HPDE6-E6E7 (cell line): ENCODE data around the gene IFNAR2.
"Not testable (repeated sequence)": the region's sequence is repeated elsewhere in the genome, so short reads cannot be mapped to it uniquely, and the experiment has no call there.

Experiments
- DNase-seq: peaks from one replicate; pipeline ENCODE4 v3.0.0; 2011; ENCODE audit warnings: missing footprints; ENCODE audit errors: extremely low spot score

Gene IFNAR2

DNA sequence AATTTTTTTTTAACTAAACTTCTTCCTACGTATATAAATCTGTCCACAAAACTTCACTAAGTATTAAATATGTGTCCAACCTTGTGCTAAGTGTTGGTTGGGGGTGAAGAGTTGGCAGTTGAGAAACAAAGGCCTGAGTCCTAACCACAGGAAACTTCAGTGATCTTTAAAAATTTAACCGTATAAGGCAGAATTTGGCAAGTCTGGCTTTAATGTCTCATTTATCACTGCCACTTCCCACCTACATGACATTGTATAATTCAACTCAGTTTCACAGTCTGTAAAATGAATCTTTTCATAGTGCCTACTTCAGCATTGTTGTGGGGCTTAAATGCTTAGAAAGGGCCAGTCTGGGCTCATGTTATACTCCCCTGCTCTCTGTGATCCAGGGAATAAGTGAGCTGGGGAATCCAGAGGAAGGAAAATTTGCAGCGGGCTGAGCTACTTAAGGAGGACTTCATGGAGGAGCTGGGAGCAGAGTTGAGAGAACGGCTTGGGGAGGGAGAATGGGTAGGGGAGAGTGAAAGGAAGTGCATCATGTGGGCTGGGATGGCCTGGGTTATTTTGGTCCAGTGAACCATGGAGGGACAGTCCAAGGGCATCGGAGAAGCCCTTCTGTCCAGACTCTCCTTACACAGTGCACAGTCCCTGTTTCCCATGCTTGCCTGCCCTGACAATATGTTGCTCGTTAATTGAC is 14.5 kb downstream of the IFNAR2 start:
- no peak for DNase-seq

DNA sequence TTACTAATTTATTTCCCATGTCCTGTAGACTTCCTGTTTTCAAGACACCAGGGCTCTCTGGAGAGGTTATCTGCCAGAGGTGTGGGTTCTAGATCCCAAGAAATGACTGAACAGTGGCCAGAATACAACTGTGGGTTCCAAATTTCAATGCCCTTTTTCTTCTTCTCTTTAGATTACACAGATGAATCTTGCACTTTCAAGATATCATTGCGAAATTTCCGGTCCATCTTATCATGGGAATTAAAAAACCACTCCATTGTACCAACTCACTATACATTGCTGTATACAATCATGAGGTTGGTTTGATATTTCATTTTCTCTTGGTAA is 15.0 kb downstream of the IFNAR2 start:
- DNase-seq = no peak

DNA sequence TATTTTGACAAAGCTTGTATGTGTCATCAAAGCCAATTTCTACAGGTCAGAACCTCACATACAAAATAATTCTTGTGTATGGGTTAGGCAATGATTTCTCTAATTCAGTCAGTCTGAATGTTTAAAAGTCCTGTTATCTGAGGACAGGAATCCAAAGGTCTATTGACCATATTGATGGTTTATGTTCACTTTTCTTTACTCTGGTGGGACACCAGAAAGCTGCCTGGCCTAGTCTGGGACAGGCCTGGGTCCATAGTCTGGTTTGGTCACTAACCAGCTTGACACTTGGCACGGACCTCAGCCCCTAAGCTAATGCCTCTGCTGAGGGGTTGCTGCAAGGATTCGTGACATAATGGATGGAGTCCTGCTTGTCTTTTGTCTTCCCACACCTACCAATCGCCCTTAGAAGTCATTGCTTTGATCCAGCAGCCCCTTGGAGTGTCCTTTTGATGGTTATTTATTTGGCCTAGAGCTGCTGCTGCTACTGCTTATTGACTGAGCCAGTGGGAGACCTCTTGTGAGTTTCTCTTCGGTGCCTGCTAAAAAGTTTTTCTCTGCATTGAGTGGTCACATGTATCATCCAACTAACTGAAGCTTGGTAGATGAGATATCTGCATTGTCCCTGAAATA is 15.7 kb downstream of the IFNAR2 start:
- DNase-seq = no peak

DNA sequence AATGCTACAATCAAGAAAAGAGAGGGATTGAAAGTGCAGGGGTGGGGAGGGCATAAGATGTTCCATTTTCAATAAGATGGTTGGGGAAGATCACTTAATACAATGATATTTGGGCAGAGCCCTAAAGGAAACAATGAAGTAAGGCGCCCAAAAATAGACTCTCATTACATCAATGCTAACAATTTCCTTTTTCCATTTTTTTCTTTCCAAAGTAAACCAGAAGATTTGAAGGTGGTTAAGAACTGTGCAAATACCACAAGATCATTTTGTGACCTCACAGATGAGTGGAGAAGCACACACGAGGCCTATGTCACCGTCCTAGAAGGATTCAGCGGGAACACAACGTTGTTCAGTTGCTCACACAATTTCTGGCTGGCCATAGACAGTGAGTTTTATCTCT is 16.8 kb downstream of the IFNAR2 start:
- no peak for DNase-seq

DNA sequence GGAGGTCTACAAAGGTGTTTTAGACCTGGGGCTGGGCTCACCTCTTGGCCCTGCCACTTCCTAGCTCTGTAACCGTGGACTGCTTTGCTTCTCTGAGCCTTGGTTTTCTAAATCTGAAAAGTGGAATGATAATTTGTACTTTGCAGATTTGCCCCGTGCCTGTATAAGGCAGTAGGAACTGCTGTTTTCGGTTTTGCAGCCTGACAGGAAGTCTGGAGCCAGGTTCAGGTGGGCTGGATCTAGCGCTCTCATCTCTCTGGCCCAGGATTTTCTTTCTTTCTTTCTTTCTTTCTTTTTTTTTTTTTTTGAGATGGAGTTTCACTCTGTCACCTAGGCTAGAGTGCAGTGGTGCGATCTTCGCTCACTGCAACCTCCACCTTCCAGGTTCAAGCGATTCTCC is 17.2 kb downstream of the IFNAR2 start:
- DNase-seq = no peak

DNA sequence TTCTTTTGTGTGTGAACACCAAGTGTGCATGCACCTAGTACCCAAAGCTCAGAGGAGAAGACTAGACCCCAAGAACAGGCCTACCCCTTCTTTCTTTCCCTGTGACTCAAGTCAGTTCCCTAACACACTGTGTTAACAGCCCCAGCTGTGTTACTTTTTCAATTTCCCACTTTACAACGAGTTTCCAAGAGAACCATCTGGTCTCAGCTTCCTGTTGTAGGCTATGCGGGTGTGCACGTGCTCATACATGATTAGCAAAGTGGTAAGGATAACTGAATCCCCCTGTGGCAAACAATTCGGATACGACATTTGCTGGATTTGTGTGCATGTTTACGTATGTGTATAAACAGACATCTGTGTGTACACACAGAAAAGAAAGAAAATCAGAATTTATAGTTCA is 17.9 kb downstream of the IFNAR2 start:
- DNase-seq = no peak

DNA sequence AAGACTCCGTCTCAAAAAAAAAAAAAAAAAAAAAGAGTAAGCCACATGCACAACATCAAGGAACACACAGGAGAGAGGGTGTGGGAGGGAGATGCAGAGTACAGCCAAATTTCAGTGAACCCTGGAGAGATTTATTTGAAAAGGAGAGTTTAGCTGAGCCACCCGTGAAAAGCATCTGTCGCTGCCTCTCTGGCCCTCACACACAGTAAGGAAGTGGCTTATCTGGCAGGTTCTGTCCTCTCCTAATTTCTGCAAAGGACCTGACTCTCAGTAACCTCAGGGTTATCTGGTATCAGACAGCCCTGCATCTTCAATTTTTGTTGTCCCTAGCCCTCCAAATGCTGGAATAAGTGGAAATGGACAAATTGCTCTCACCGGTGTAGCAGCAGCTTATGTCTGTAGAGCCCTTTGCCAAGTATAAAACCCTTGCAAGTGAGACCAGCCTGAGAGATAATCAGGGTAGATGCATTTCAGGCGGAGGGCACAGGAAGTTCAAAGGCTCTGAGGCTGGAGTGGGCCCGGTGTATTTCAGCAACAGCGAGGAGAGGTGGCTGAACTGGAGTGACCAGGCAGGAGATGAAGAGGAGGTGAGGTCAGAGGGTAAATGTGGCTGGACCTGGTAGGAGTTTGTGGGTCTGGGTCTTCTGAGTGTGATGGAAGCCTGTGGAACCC is 19.7 kb downstream of the IFNAR2 start:
- no peak for DNase-seq

DNA sequence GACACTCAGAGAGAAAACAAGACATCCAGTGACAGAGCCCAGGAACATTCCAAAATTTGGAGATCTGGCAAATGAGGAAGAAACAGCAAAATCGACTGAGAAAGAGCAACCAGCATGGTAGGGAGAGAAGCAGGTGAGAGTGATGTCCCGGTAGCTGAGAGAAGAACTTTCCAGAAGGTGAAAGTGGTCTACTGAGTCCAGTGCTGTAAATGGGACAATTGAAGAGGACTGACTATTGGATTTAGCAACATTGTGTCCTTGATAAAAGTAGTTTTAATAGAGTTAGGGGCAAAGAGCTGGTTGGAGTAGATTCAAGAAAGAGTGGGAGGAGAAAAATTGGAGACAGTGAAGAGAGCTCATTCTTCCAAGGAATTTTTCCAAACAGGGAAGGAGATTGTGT is 21.4 kb downstream of the IFNAR2 start:
- no peak for DNase-seq

DNA sequence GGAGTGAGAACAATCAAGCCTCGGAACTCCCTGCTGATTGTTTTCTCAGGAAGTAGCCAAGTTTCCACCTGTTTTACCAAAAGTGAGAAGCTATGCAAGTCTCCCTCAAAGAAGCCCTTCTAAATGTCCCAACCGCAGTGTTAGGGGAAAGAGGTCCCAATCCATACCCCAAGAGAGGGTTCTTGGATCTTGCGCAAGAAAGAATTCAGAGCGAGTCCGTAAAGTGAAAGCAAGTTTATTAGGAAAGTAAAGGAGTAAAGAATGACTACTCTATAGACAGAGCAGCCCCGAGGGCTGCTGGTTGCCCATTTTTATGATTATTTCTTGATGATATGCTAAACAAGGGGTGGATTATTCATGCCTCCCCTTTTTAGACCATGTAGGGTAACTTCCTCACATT is 23.6 kb downstream of the IFNAR2 start:
- DNase-seq = not testable (repeated sequence)

DNA sequence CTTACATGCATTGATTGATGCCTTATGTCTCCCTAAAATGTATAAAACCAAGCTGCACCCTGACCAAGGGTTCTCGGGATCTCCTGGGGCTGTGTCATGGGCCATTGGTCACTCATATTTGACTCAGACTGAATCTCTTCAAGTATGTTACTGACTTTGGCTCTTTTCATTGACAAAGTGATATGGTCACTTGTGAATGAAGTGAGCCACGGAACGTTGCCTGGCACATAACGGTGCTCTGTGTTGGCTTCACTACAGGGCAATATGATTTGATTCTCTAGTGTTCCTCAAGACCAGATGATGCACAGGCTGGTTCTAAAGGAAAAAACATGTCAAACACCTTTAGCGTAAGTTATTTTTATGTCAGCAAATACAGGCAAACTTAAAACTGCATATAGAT is 25.0 kb downstream of the IFNAR2 start:
- DNase-seq = no peak

DNA sequence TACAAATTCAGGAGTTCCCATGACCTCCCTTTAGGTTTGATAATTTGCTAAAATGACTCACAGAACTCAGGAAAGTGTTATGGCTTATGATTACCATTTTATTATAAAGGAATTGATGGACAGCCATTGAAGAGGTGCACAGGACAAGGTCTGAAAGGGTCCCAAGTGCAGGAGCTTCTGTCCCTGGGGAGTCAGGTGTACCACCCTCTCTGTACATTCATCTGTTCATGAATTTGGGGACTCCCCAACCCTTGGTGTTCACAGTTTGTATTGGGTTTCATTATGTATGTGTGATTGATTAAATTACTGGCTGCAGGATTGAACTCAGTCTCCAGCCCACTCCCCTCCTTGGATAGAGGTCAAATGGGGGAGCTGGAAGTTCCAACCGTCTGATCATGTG is 25.7 kb downstream of the IFNAR2 start:
- no peak for DNase-seq

DNA sequence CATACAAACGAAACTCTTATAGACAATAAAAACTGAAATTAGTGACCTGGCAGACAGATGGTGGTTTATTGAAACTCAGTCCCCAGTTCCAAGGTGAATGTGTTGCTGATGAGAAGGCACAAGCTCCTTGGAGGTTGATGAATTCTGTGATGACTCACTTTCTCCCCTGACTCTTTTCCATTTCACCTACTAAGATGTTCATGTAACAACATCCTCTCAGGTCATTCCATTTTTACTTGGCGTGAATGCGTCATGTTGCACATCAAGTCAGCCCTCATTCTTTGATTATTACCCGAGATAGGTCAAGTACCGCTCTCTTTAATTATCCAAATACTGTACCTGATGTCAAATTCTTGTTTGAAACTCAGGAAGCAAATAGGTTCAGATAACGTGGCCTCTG is 26.3 kb downstream of the IFNAR2 start:
- DNase-seq = no peak

DNA sequence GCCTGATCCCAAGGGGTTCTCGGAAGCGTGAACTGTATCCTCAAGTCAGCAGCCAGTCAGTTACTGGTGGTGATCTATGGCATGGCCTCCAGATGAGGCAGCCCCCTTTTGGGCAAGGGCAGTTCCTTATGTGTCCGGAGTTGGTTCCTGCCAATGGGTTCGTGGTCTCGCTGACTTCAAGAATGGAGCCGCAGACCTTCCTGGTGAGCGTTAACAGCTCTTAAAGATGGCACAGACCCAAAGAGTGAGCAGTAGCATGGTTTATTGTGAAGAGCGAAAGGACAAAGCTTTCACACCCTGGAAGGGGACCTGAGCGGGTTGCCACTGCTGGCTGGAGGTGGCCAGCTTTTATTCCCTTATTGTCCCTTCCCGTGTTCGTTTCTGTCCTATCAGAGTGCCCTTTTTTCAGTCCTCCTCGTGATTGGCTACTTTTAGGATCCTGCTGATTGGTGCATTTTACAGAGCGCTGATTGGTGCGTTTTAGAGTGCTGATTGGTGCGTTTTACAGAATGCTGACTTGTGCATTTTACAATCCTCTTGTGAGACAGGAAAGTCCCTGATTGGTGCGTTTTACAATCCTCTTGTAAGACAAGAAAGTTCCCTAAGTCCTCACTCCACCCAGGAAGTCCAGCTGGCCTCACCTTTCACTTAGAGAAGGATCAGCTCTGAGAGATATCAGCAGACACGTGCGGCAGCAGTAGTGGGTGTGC is 27.5 kb downstream of the IFNAR2 start:
- DNase-seq = no peak

DNA sequence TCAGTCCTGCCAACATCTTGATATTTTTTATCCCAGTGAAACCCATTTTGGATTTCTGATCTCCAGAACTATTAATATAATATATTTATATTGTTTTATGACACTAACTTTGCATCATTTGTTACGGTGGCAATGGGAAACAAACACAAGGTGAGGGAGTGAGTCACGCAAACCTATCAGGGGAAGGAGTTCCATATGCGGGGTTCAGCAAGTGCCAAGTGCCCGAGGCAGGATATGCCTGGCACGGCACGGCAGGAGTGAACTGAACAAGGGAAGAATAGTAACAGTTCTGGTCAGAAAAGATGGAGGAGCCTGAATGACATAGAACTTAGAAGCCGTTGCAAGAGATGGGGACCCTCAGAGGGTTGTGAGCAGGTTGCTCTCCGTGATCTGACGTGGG is 28.7 kb downstream of the IFNAR2 start:
- DNase-seq = no peak

DNA sequence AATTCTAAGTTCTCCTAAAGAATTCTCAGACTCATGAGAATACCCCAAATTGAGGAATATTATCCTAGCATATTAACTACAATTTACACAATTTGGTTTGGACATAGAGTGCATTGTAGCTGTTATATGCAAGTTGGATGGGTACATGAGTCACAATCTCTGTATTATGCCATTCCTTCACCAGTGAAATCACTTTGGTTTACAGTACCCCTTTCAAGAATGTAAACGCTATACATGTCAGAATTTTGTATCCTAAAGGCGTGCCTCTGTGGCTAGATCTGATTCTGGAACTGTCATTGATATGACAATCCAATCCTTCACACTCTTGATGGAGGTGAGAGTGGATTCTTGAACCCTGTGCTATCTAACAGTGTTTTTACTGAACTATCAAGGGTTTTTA is 29.7 kb downstream of the IFNAR2 start:
- no peak for DNase-seq

DNA sequence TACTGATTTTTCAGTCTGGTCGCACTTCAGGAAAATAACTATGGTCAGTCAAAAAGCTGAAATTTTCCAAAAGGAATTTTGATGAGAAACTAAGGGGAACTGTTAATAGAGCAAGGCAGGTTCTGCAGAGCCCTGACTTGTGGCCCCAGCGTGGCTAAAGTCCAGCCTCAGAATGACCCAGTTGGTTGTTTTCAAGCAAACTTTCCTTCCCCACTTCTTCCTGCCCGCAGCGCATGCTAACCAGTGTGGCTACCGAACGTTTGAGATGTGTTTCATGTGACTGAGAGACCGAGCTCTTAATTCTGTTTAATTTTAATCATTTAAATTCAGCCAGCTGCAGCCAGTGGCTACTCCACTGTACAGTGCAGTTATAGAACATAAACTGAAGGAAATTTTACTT is 30.3 kb downstream of the IFNAR2 start:
- no peak for DNase-seq

DNA sequence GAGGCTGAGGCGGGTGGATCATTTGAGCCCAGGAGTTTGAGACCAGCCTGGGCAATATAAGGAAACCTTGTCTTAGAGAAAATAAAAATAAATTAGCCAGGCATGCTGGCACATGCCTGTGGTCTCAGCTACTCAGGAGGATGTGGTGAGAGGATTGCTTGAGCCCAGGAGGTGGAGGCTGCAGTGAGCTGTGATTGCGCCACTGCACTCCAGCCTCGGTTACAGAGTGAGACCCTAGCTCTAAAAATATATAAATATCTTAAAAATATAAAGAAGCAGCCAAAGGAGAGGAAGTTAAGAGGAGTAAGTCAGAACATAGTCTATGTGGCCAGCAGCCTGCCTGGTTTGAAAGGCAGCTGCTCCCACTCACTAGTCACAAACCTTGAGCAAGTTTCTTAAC is 31.9 kb downstream of the IFNAR2 start:
- DNase-seq = no peak

DNA sequence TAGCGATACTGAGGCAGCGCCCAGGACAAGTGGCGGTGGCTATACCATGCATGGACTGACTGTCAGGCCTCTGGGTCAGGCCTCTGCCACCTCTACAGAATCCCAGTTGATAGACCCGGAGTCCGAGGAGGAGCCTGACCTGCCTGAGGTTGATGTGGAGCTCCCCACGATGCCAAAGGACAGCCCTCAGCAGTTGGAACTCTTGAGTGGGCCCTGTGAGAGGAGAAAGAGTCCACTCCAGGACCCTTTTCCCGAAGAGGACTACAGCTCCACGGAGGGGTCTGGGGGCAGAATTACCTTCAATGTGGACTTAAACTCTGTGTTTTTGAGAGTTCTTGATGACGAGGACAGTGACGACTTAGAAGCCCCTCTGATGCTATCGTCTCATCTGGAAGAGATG is 33.2 kb downstream of the IFNAR2 start:
- DNase-seq = no peak

DNA sequence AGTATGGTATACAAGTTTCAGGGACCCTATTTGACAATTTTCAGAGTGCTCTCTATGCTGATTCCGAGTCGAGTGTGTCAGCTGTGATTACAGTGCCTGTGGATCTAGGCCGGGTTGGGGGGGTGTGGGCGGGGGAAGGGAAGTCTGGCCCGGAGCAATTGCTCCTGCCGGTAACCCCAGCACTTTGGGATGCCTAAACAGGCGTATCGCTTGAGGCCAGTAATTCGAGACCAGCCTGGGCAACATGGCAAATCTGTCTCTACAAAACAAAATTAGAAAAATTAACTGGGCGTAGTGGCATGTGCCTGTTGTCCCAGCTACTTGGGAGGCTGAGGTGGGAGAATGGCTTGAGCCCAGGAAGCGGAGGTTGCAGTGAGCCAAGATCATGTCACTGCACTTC is 34.8 kb downstream of the IFNAR2 start:
- DNase-seq = no peak

DNA sequence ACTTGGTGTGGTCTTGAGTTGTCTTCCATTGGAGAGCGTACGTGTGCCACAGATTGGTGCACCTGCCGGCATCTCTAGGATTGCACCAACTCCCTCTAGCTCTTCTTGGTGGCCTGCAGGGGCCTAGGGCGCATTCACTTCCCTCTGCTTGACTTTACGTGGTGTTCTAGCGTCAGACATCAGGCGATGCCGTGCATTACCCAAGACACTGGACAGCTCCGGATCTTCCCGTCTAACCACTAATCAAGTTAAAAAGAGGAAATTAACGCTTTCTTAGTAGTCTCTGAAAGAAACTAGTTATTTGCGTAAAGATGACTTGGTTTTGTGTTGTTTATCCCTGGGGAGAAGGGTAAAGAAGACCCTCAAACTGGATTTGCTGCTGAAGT is 35.9 kb downstream of the IFNAR2 start:
- peak; percentile 44 for DNase-seq

DNA sequence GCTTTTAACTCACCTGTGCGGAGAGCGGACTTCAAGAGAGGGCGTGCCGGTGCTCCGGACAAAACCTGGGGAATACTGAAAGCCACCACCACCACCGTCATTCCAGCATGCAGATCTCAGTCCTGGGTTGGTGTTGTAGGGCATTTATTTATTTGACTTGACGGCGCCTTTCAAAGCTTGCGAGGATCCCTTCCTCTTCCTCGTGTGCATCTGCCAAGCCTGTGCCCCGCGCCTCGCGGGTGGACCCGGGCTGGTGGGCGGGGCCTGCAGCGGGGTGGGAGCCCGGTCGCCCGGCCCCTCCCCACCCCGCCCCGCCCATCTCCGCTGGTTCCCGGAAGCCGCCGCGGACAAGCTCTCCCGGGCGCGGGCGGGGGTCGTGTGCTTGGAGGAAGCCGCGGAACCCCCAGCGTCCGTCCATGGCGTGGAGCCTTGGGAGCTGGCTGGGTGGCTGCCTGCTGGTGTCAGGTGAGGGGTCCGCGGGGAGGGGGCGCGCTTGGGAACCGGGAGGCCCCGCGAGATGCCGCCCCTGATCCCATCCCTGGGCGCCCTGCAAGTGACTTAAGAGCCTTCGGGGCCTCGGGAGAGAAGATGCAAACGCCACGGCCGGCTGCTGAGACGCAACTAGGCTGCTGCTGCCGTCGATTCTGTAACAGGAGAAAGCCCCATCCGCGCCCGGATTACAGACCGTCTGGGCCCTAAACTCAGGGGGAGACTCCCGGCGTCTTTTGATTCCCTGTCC is 36.5 kb downstream of the IFNAR2 start, which contains the start of gene IL10RB:
IL10RB (plus strand) TSS at position 318 of the 739 bp plus-strand sequence; CDS start at position 417, 99 bp downstream.
- peak; percentile 70 for DNase-seq

DNA sequence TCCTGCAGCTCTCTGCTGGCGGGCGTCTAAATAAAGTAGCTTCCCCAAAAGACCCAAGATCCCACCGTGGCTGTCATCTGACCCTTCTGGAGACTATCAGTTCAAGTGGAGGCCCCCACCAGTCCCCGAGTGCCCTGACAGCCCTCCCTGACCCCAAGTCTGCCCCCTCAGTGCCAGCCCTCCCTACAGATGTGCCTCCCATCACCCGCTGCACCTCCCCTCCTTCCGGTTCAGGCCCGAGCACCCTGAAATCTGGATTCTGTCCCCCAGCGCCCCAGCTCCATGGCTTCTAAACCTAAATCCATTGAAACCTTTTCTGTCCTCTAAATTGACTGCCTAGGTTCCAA is 37.0 kb downstream of the IFNAR2 start:
- no peak for DNase-seq
